Endothelial cell of umbilical vein (primary cell): ENCODE measurements around the gene CPPED1. TPM values are rescaled to one million over a fixed set of nuclear protein-coding genes. Genes with fewer than 3 reads are reported as not detected.

Experiments used
- BruUV-seq: library from RNA; stranded (reverse); fragments of 400-500 nt; replicated peaks from 2 replicates; lab custom pipeline; 2021; lab: Mats Ljungman, UMichigan
- CTCF ChIA-PET: fragments of 300-600, 350-600 bp; sonication (Branson Sonifier 250); formaldehyde crosslinking; loops from one replicate; lab custom pipeline; 2021; ENCODE audit warnings: antibody characterized with exemption, inconsistent platforms; lab: Charles Lee
- POLR2A ChIA-PET: fragments of 300-600, 350-600 bp; sonication (Branson Sonifier 250); formaldehyde crosslinking; loops from one replicate; lab custom pipeline; 2021; ENCODE audit warnings: antibody characterized with exemption, inconsistent platforms; lab: Charles Lee
- DNase-seq: peaks from one replicate; pipeline ENCODE4 v3.0.0-alpha.2; 2011; ENCODE audit warnings: low read depth, low spot score
- FAIRE-seq: peaks from 2 replicates; lab custom pipeline; 2011; peaks lifted over from hg19 to GRCh38; lab: Jason Lieb, UNC
- H2AFZ ChIP-seq: 2 replicates; pipeline ENCODE4 v1.6.0; 2012; ENCODE audit warnings: low read depth, low read length, control low read depth, inconsistent platforms
- H3K27ac ChIP-seq: 2 replicates; pipeline ENCODE4 v1.5.1; 2011; ENCODE audit warnings: low read depth, mild to moderate bottlenecking, control low read depth, low read length, moderate library complexity; ENCODE audit not compliant: insufficient read depth
- H3K27me3 ChIP-seq, 2 experiments: 2 replicates each; pipeline versions ENCODE4 v1.6.0 to v1.6.1; 2011; ENCODE audit warnings: low read length in 2 of 2, mixed read lengths in 1 of 2; ENCODE audit not compliant: control insufficient read depth in 2 of 2, insufficient read depth in 2 of 2
- H3K36me3 ChIP-seq, 2 experiments: 2 replicates in 1 of 2; 3 replicates in 1 of 2; pipeline ENCODE4 v1.5.1; 2011; ENCODE audit warnings: low read length in 2 of 2, mild to moderate bottlenecking in 1 of 2, moderate library complexity in 1 of 2; ENCODE audit not compliant: control insufficient read depth in 2 of 2, insufficient read depth in 2 of 2; ENCODE audit errors: extremely low read depth in 1 of 2
- H3K4me1 ChIP-seq: 3 replicates; pipeline ENCODE4 v1.5.1; 2011; ENCODE audit warnings: mild to moderate bottlenecking, low read length; ENCODE audit not compliant: control insufficient read depth, insufficient read depth; ENCODE audit errors: extremely low read depth
- H3K4me2 ChIP-seq: 2 replicates; pipeline ENCODE4 v1.6.1; 2011; ENCODE audit warnings: low read length, control low read depth, mixed read lengths; ENCODE audit not compliant: insufficient read depth
- H3K4me3 ChIP-seq, 3 experiments: fragments of 200-600 bp in 1 of 3; sonication (generic), shearing (Covaris generic) in 1 of 3; replicated peaks in 1 of 3; 2 replicates each; pipeline ENCODE4 v1.5.1; 2011 to 2016; ENCODE audit warnings: control low read depth in 3 of 3, low read length in 3 of 3, mild to moderate bottlenecking in 2 of 3, inconsistent platforms in 1 of 3, low read depth in 1 of 3, moderate library complexity in 1 of 3; ENCODE audit not compliant: insufficient read depth in 1 of 3
- H3K79me2 ChIP-seq: 2 replicates; pipeline ENCODE4 v1.6.0; 2012; ENCODE audit warnings: low read length, inconsistent platforms; ENCODE audit not compliant: control insufficient read depth, insufficient read depth
- H3K9ac ChIP-seq: replicated peaks from 2 replicates; pipeline ENCODE3; 2011; ENCODE audit warnings: low read length, control low read depth; ENCODE audit not compliant: insufficient read depth; ENCODE audit errors: extremely low read depth
- H3K9me1 ChIP-seq: replicated peaks from 3 replicates; pipeline ENCODE4 v1.6.0; 2011; ENCODE audit warnings: mild to moderate bottlenecking, low read length; ENCODE audit not compliant: control insufficient read depth, insufficient read depth; ENCODE audit errors: extremely low read depth
- H3K9me3 ChIP-seq: replicated peaks from 2 replicates; pipeline ENCODE4 v1.5.1; 2012; ENCODE audit warnings: low read length, inconsistent platforms; ENCODE audit not compliant: control insufficient read depth, insufficient read depth
- H4K20me1 ChIP-seq: replicated peaks from 2 replicates; pipeline ENCODE3; 2011; ENCODE audit warnings: mild to moderate bottlenecking, low read length; ENCODE audit not compliant: control insufficient read depth, insufficient read depth; ENCODE audit errors: extremely low read depth
- EZH2 ChIP-seq: IDR thresholded peaks from 2 replicates; pipeline ENCODE4 v1.6.1; 2012; ENCODE audit warnings: borderline replicate concordance, low read depth, mild to moderate bottlenecking, moderate library complexity, low read length, inconsistent platforms; ENCODE audit not compliant: severe bottlenecking
- FOS ChIP-seq: IDR thresholded peaks from 2 replicates; pipeline ENCODE4 v1.6.1; 2011; ENCODE audit warnings: mild to moderate bottlenecking, low read length, moderate library complexity, borderline replicate concordance; ENCODE audit not compliant: insufficient read depth
- GATA2 ChIP-seq: IDR thresholded peaks from 2 replicates; pipeline ENCODE4 v1.7.0; 2011; ENCODE audit warnings: low read depth, mild to moderate bottlenecking, moderate library complexity, mixed read lengths, low read length; ENCODE audit not compliant: insufficient read length, insufficient read depth
- JUN ChIP-seq: IDR thresholded peaks from 2 replicates; pipeline ENCODE4 v1.6.1; 2011; ENCODE audit warnings: borderline replicate concordance, low read depth; ENCODE audit not compliant: insufficient read length, insufficient read depth
- MYC ChIP-seq: IDR thresholded peaks from one replicate; pipeline ENCODE4 v1.6.1; 2011; ENCODE audit warnings: mild to moderate bottlenecking, low read depth, low read length
- POLR2A ChIP-seq: IDR thresholded peaks from 2 replicates; pipeline ENCODE4 v1.6.1; 2012; ENCODE audit warnings: low read depth, mild to moderate bottlenecking, control low read depth, low read length
- POLR2AphosphoS5 ChIP-seq: IDR thresholded peaks from 2 replicates; pipeline ENCODE4 v1.6.1; 2012; ENCODE audit warnings: low read depth, mild to moderate bottlenecking, control low read depth, low read length, moderate library complexity; ENCODE audit not compliant: insufficient read depth
- dilution Hi-C: fragments of 300-500 bp; cut with MboI; formaldehyde crosslinking; loops from one replicate; pipeline ENCODE4 v1.15.0; 2019; ENCODE audit warnings: low sequenced_read_pairs; ENCODE audit not compliant: extremely low pct_ligation_motif_present
- intact Hi-C: fragments of 100-400 bp; cut with micrococcal nuclease; formaldehyde crosslinking; loops from one replicate; pipeline ENCODE4 v1.10.0; 2022
- polyA plus RNA-seq, 4 experiments: library from polyadenylated mRNA; depleted of rRNA in 3 of 4; stranded (reverse) in 3 of 4; unstranded in 1 of 4; fragments of >200 nt; gene quantifications; 2 replicates each; pipeline versions ENCODE4 v1.2.1 to v1.2.3, GENCODE V29; 2011 to 2012; ENCODE audit warnings: missing spikeins in 1 of 4
- total RNA-seq: library from RNA; stranded (reverse); gene quantifications from 2 replicates; pipeline ENCODE4 v1.2.3, GENCODE V29; 2021
- TF ChIP-seq, protein P1 (sequence below), 2 donors: IDR thresholded peaks; 1 replicate in 1 of 2; 2 replicates in 1 of 2; pipeline ENCODE4 v1.5.1; 2011; ENCODE audit warnings: low read length in 2 of 2, mild to moderate bottlenecking in 2 of 2, moderate library complexity in 2 of 2, control low read depth in 1 of 2, inconsistent platforms in 1 of 2, low read depth in 1 of 2; ENCODE audit not compliant: insufficient read depth in 1 of 2; ENCODE audit errors: extremely low read depth in 1 of 2
- TF ChIP-seq, protein P2 (sequence below): IDR thresholded peaks from 2 replicates; pipeline ENCODE4 v1.6.1; 2011; ENCODE audit not compliant: insufficient read depth, insufficient read length

Gene CPPED1
- total and polyA plus RNA-seq, 2 donors (not counting 3 experiments of a cell fraction or from before 2014, with no cell fraction given) = 27.9 to 59.3 TPM

DNA sequence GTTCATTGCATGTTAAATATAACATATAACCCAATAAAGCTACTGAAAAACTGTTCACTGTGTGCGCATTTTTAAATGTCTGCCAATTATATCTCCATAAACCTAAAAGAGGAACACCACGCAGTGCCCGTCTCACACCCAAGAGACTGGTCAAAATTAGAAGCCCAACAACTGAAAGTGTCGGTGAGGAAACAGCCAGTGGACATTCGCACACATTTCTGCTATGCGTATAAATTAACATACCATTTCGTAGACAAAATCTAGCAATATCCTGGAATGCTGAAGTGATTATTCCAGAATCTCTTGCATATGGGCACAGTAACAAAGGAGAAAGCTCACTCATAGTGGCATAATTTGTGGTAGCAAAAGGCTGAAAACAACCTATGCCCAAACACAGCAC is 55.9 kb downstream of the CPPED1 start:
- ChIA-PET CTCF (interaction anchor here (1.5 kb wide), 1 partner anchor 9 kb away, joined by 3 read pairs; no protein-coding TSS in a partner anchor), POLR2A (no interaction called here)
- dilution Hi-C loops (no loop called here), intact Hi-C loops (no loop called here)
- no peaks in the 10 kb centered on the region for H3K79me2 ChIP-seq
- H4K20me1 ChIP-seq = no peaks in the 10 kb centered on the region
- BruUV-seq = no TSS peak
- TF ChIP-seq, protein P1, sequence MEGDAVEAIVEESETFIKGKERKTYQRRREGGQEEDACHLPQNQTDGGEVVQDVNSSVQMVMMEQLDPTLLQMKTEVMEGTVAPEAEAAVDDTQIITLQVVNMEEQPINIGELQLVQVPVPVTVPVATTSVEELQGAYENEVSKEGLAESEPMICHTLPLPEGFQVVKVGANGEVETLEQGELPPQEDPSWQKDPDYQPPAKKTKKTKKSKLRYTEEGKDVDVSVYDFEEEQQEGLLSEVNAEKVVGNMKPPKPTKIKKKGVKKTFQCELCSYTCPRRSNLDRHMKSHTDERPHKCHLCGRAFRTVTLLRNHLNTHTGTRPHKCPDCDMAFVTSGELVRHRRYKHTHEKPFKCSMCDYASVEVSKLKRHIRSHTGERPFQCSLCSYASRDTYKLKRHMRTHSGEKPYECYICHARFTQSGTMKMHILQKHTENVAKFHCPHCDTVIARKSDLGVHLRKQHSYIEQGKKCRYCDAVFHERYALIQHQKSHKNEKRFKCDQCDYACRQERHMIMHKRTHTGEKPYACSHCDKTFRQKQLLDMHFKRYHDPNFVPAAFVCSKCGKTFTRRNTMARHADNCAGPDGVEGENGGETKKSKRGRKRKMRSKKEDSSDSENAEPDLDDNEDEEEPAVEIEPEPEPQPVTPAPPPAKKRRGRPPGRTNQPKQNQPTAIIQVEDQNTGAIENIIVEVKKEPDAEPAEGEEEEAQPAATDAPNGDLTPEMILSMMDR (IDR thresholded peaks at IDR 0.05; ENCODE audit: extremely low read depth in 1 of 2, insufficient read depth in 1 of 2, low read depth in 1 of 2, low read length in 2 of 2) = no peak
- TF ChIP-seq GATA2 (no peak), FOS (no peak), JUN (no peak), EZH2 (no peak), MYC (no peak), POLR2A (no peak), POLR2AphosphoS5 (no peak)
- TF ChIP-seq, protein P2, sequence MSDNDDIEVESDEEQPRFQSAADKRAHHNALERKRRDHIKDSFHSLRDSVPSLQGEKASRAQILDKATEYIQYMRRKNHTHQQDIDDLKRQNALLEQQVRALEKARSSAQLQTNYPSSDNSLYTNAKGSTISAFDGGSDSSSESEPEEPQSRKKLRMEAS = no peak
- no peaks in the 10 kb centered on the region for H3K9me1 ChIP-seq
- no peaks in the 10 kb centered on the region for H3K4me1 ChIP-seq
- no peak overlapping the region for H3K27ac ChIP-seq
- FAIRE-seq = no peak
- H2AFZ ChIP-seq = no peak overlapping the region
- peaks cover 0 to 2% of the 10 kb centered on the region in 2 experiments for H3K36me3 ChIP-seq
- no peak overlapping the region for H3K4me2 ChIP-seq
- H3K27me3 ChIP-seq = no peaks in the 10 kb centered on the region
- no peak overlapping the region for H3K4me3 ChIP-seq
- no peak for DNase-seq
- no peak overlapping the region for H3K9ac ChIP-seq
- H3K9me3 ChIP-seq = no peaks in the 10 kb centered on the region
